IMR-90 (cell line): ENCODE results near the gene FRMD3. TPM values are rescaled to one million over a fixed set of nuclear protein-coding genes. Genes with fewer than 3 reads are reported as not detected.

Experiments used
- ATAC-seq: fragments of 200-7000 bp; cut with Tn5 transposase; 2 replicates; pipeline ENCODE4 v1.9.1; 2020; ENCODE audit warnings: low read depth, mild to moderate bottlenecking, moderate library complexity
- BruUV-seq: library from RNA; stranded (reverse); fragments of 400-500 nt; replicated peaks from 2 replicates; lab custom pipeline; 2021; lab: Mats Ljungman, UMichigan
- CTCF ChIA-PET: fragments of 300-600 bp; formaldehyde crosslinking; extraction: SDS; loops from one replicate; lab custom pipeline; 2021; ENCODE audit warnings: antibody characterized with exemption; lab: Yijun Ruan, JAX
- POLR2A ChIA-PET: fragments of 300-600 bp; sonication (Branson Sonifier 250); formaldehyde crosslinking; loops from one replicate; lab custom pipeline; 2022; ENCODE audit warnings: antibody characterized with exemption; ENCODE audit not compliant: unreplicated experiment; lab: Charles Lee
- DNase-seq: peaks from one replicate; pipeline ENCODE4 v3.0.0; 2013
- H2AFZ ChIP-seq: replicated peaks from 2 replicates; pipeline ENCODE3; 2013; ENCODE audit warnings: low read length, mild to moderate bottlenecking; ENCODE audit not compliant: poor library complexity
- H2AK5ac ChIP-seq: 2 replicates; pipeline ENCODE4 v1.6.1; 2013; ENCODE audit warnings: low read depth, low read length, inconsistent platforms
- H2AK9ac ChIP-seq: replicated peaks from 2 replicates; pipeline ENCODE3; 2013; ENCODE audit warnings: mild to moderate bottlenecking, low read depth, low read length, moderate library complexity; ENCODE audit not compliant: poor library complexity
- H2BK120ac ChIP-seq: 2 replicates; pipeline ENCODE4 v1.6.1; 2013; ENCODE audit warnings: low read depth, low read length, inconsistent platforms
- H2BK15ac ChIP-seq: 3 replicates; pipeline ENCODE4 v1.6.1; 2013; ENCODE audit warnings: low read depth, low read length, inconsistent platforms
- H2BK20ac ChIP-seq: 2 replicates; pipeline ENCODE4 v1.6.1; 2013; ENCODE audit warnings: low read depth, mild to moderate bottlenecking, inconsistent platforms, low read length, moderate library complexity
- H2BK5ac ChIP-seq: 2 replicates; pipeline ENCODE4 v1.6.1; 2013; ENCODE audit warnings: mild to moderate bottlenecking, low read depth, low read length, inconsistent platforms; ENCODE audit not compliant: poor library complexity, severe bottlenecking
- H3K14ac ChIP-seq: replicated peaks from 2 replicates; pipeline ENCODE4 v1.6.1; 2013; ENCODE audit warnings: low read depth, low read length, inconsistent platforms
- H3K18ac ChIP-seq: 2 replicates; pipeline ENCODE4 v1.6.1; 2013; ENCODE audit warnings: low read depth, low read length, control low read depth
- H3K23ac ChIP-seq: 2 replicates; pipeline ENCODE4 v1.6.1; 2013; ENCODE audit warnings: low read depth, low read length, inconsistent platforms
- H3K27ac ChIP-seq: 2 replicates; pipeline ENCODE4 v1.5.1; 2013; ENCODE audit warnings: mild to moderate bottlenecking, control low read depth, low read length; ENCODE audit not compliant: insufficient read depth
- H3K27me3 ChIP-seq: 2 replicates; pipeline ENCODE4 v1.6.1; 2013; ENCODE audit warnings: low read length; ENCODE audit not compliant: control insufficient read depth, insufficient read depth
- H3K36me3 ChIP-seq: 2 replicates; pipeline ENCODE4 v1.6.1; 2013; ENCODE audit warnings: low read length, mixed read lengths; ENCODE audit not compliant: control insufficient read depth, insufficient read depth
- H3K4ac ChIP-seq: 2 replicates; pipeline ENCODE4 v1.6.1; 2013; ENCODE audit warnings: low read depth, low read length, inconsistent platforms
- H3K4me1 ChIP-seq: 2 replicates; pipeline ENCODE4 v1.6.1; 2013; ENCODE audit warnings: low read length, mixed read lengths; ENCODE audit not compliant: control insufficient read depth, insufficient read depth
- H3K4me2 ChIP-seq: 2 replicates; pipeline ENCODE4 v1.6.1; 2013; ENCODE audit warnings: low read depth, mild to moderate bottlenecking, control low read depth, low read length, moderate library complexity
- H3K4me3 ChIP-seq: 2 replicates; pipeline ENCODE4 v1.5.1; 2013; ENCODE audit warnings: low read depth, mild to moderate bottlenecking, control low read depth, low read length, moderate library complexity; ENCODE audit not compliant: insufficient read depth
- H3K56ac ChIP-seq: 2 replicates; pipeline ENCODE4 v1.6.1; 2013; ENCODE audit warnings: low read length, inconsistent platforms; ENCODE audit not compliant: insufficient read depth; ENCODE audit errors: extremely low read depth
- H3K79me1 ChIP-seq, 2 experiments: 2 replicates each; pipeline ENCODE4 v1.6.1; 2013; ENCODE audit warnings: low read length in 2 of 2, inconsistent platforms in 1 of 2, low read depth in 1 of 2
- H3K9ac ChIP-seq: 2 replicates; pipeline ENCODE4 v1.6.1; 2013; ENCODE audit warnings: low read depth, low read length, control low read depth
- H3K9me1 ChIP-seq: 2 replicates; pipeline ENCODE4 v1.6.1; 2013; ENCODE audit warnings: low read length, inconsistent platforms; ENCODE audit not compliant: insufficient read depth
- H3K9me3 ChIP-seq: 2 replicates; pipeline ENCODE4 v1.6.1; 2013; ENCODE audit warnings: low read length; ENCODE audit not compliant: control insufficient read depth, insufficient read depth
- H4K20me1 ChIP-seq: 2 replicates; pipeline ENCODE4 v1.6.1; 2013; ENCODE audit warnings: low read length, inconsistent platforms; ENCODE audit not compliant: insufficient read depth
- H4K5ac ChIP-seq: 2 replicates; pipeline ENCODE4 v1.6.1; 2013; ENCODE audit warnings: mild to moderate bottlenecking, low read depth, low read length, control low read depth
- H4K8ac ChIP-seq, 2 experiments: 2 replicates each; pipeline ENCODE4 v1.6.1; 2013; ENCODE audit warnings: low read depth in 2 of 2, low read length in 2 of 2, control low read depth in 1 of 2, inconsistent platforms in 1 of 2
- H4K91ac ChIP-seq: 2 replicates; pipeline ENCODE4 v1.6.1; 2013; ENCODE audit warnings: low read depth, low read length, inconsistent platforms; ENCODE audit not compliant: insufficient read depth
- BHLHE40 ChIP-seq: fragments of 150-350 bp; IDR thresholded peaks from 2 replicates; pipeline ENCODE4 v1.6.1; 2016; ENCODE audit warnings: mild to moderate bottlenecking, low read depth, low read length
- CTCF ChIP-seq: conservative IDR thresholded peaks from 2 replicates; pipeline ENCODE4 v1.5.1; 2012; ENCODE audit warnings: mild to moderate bottlenecking, low read depth, low read length, improper control_type of control experiment
- POLR2A ChIP-seq: IDR thresholded peaks from 2 replicates; pipeline ENCODE4 v1.6.1; 2012; ENCODE audit warnings: mild to moderate bottlenecking, low read depth, low read length
- WGBS, 2 experiments: methylation state at CpG; one replicate each; pipeline versions ENCODE4 v1.1.5 to v1.1.7; 2013; ENCODE audit warnings: missing lambda C conversion rate in 2 of 2; ENCODE audit not compliant: insufficient read length in 1 of 2; ENCODE audit errors: extremely low coverage in 2 of 2; 5-methylcytosine and 5-hydroxymethylcytosine counted together
- dilution Hi-C: fragments of 300-500 bp; cut with HindIII; formaldehyde crosslinking; loops from one replicate; pipeline ENCODE4 v1.14.3; 2018; ENCODE audit warnings: low sequenced_read_pairs; ENCODE audit not compliant: unreplicated experiment
- in situ Hi-C: fragments of 300-500 bp; cut with MboI; formaldehyde crosslinking; loops from 3 replicates; pipeline ENCODE4 v1.14.3; 2019; ENCODE audit warnings: low sequenced_read_pairs, inconsistent platforms, mixed read lengths
- intact Hi-C: fragments of 100-400 bp; cut with micrococcal nuclease; formaldehyde crosslinking; loops from 2 replicates; pipeline ENCODE4 v1.10.0; 2022
- polyA plus RNA-seq, 3 experiments: library from polyadenylated mRNA; depleted of rRNA; stranded (reverse); fragments of >200 nt; gene quantifications; 2 replicates each; pipeline ENCODE4 v1.2.3, GENCODE V29; 2012; ENCODE audit warnings: low replicate concordance in 1 of 3
- total RNA-seq: library from RNA; depleted of rRNA; stranded (reverse); fragments of >200 nt; gene quantifications from 2 replicates; pipeline ENCODE4 v1.2.3, GENCODE V29; 2012

Gene FRMD3
- total and polyA plus RNA-seq, 2 of the 4 experiments (the other 2 are of a cell fraction): 0.02 to 0.18 TPM

GRCh38 chr9:83296123-83296522 lies 242.1 kb downstream of the FRMD3 start:
- Histone ChIP-seq H2AK5ac (no peak overlapping the region), H3K4me1 (no peaks in the 10 kb centered on the region), H4K91ac (no peak overlapping the region), H3K9me1 (no peaks in the 10 kb centered on the region), H3K4me2 (no peak overlapping the region), H3K18ac (no peak overlapping the region), H2BK120ac (no peak overlapping the region), H3K9me3 (peaks cover 8% of the 10 kb centered on the region; the same call in 1 of the 2 replicates), H3K4ac (no peak overlapping the region), H2AFZ (no peak overlapping the region), H4K20me1 (no peaks in the 10 kb centered on the region), H3K14ac (no peak overlapping the region), H2BK15ac (no peak overlapping the region), H2BK20ac (no peak overlapping the region), H3K9ac (no peak overlapping the region), H3K4me3 (no peak overlapping the region), H3K56ac (no peak overlapping the region), H2BK5ac (no peak overlapping the region), H2AK9ac (no peak overlapping the region), H3K79me1 (no peaks in the 10 kb centered on the region), H3K23ac (no peak overlapping the region), H3K27me3 (no peaks in the 10 kb centered on the region), H4K5ac (no peak overlapping the region), H3K27ac (no peak overlapping the region), H4K8ac (no peak overlapping the region), H3K36me3 (no peaks in the 10 kb centered on the region)
- DNase-seq: no peak
- in situ Hi-C loops (no loop called here), intact Hi-C loops (no loop called here), dilution Hi-C loops (no loop called here)
- no TSS peak for BruUV-seq
- ChIA-PET CTCF (no interaction called here), POLR2A (no interaction called here)
- no peak for ATAC-seq
- no peak for TF ChIP-seq CTCF
- no peak for TF ChIP-seq POLR2A
- TF ChIP-seq BHLHE40: no peak
- no CpG with 5 or more reads among the region's 2 CpGs for WGBS, 2 experiments
